ENCODE data around the gene ENDOU.

ENDOU gene

DNA sequence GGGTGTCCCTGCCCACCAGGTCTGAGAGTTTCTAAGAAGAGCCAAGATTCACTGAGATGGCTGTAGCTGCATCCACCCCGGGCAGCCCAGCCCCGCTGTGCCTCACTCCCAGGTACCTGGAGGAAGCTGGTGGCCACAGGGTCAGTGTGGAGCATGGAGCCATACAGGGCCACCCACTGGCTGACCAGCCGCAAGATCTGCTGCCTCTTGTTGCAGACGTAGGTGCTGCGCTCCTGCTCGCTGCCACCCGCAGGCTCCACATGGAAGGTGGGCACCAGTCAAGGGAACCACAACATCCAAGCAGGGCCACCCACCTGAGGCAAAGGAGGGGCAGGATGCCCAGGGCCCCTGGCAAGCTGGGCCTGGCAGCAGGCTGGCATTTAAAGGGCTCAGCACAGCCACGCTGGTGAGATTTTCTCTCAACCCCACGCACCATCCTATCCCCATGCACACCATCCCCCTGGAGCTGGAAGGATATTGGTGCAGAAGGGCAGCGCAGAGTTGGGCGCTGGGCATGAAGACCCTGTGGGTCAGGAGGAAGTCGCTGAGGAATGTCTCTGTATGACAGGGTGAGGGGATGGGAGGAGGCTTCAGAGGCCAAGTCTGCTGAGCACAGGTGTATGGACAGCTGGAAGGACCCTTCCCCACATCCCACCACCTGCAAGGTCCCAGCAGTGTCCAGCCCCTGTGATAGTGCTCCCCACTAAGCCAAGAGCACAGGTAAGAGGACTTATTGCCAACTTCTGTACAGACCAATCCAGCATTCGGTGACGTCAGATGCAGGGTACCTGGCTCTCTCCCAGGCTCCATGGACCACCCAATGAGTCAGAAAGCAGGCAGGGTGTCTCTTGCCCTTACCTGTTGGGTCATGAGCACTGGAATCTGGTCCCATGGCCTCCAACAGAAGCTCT, 22.6 kb upstream of the ENDOU start:
- no peak overlapping the region for H3K27ac ChIP-seq
- H3K36me3 ChIP-seq (ENCODE audit: insufficient read depth, low read length) = no peaks in the 10 kb centered on the region
- TF ChIP-seq POLR2AphosphoS5 (IDR thresholded peaks at IDR 0.05; ENCODE audit: borderline replicate concordance, low read depth, low read length) = no peak
- TF ChIP-seq EZH2 (IDR thresholded peaks at IDR 0.05) = no peak
- no peak for TF ChIP-seq FOXP2 (optimal IDR thresholded peaks at IDR 0.05; ENCODE audit: control extremely low read depth, extremely low read length, insufficient read depth)
- H3K9ac ChIP-seq (ENCODE audit: insufficient read length) = no peak overlapping the region
- no peak for DNase-seq (ENCODE audit: low read depth, low spot score)
- no peaks in the 10 kb centered on the region for H3K9me3 ChIP-seq (ENCODE audit: low read depth, low read length)
- no peak overlapping the region for H3K4me3 ChIP-seq

DNA sequence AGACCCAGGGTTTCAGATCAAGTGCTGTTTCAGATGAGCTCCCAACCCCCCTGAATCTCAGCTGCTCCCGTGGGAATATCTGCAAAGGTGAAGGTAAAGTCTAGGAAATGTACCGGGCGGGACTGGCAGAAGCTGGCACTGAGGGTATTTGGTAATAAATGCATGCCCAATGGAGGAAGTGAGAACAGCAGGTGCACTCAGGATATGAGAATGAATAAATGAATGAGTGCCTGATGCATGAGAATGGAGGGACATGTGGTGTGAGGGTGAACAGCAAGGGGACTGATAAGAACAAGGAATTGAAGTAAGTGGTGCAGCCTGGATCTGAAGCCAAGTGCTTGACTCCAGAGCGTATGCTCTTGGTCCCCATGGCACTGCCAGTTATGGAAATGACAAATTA, 21.8 kb upstream of the ENDOU start:
- Histone ChIP-seq H3K36me3 (ENCODE audit: insufficient read depth, low read length) (no peaks in the 10 kb centered on the region), H3K27ac (no peak overlapping the region), H3K9me3 (ENCODE audit: low read depth, low read length) (no peaks in the 10 kb centered on the region), H3K4me3 (no peak overlapping the region), H3K9ac (ENCODE audit: insufficient read length) (no peak overlapping the region)
- no peak for DNase-seq (ENCODE audit: low read depth, low spot score)
- TF ChIP-seq FOXP2 (optimal IDR thresholded peaks at IDR 0.05; ENCODE audit: control extremely low read depth, extremely low read length, insufficient read depth) (no peak), POLR2AphosphoS5 (IDR thresholded peaks at IDR 0.05; ENCODE audit: borderline replicate concordance, low read depth, low read length) (no peak), EZH2 (IDR thresholded peaks at IDR 0.05) (no peak)

DNA sequence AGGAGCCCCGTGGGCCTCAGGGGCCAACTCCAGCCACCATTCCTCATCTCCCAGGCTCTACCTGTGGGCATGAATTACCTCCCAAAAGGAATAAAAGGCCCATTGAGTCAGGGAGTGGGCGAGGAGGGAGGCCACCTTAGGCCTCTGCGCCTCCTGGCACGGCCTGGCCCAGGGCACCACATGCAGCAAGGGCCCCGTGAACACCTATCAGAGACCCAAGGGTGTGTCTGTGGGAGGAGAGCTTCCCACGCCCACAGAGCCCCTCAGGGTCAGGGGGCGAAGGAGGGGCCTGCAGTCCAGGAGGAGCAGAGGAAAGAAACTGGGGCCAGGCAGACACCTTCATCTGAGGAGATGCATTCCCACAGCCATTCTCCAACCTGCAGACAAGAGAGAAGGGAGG, 21.2 kb upstream of the ENDOU start:
- no peak for TF ChIP-seq POLR2AphosphoS5 (IDR thresholded peaks at IDR 0.05; ENCODE audit: borderline replicate concordance, low read depth, low read length)
- no peak for TF ChIP-seq EZH2 (IDR thresholded peaks at IDR 0.05)
- no peak for TF ChIP-seq FOXP2 (optimal IDR thresholded peaks at IDR 0.05; ENCODE audit: control extremely low read depth, extremely low read length, insufficient read depth)
- no peaks in the 10 kb centered on the region for H3K36me3 ChIP-seq (ENCODE audit: insufficient read depth, low read length)
- H3K27ac ChIP-seq = no peak overlapping the region
- H3K9ac ChIP-seq (ENCODE audit: insufficient read length) = no peak overlapping the region
- H3K4me3 ChIP-seq = no peak overlapping the region
- DNase-seq (ENCODE audit: low read depth, low spot score) = no peak
- no peaks in the 10 kb centered on the region for H3K9me3 ChIP-seq (ENCODE audit: low read depth, low read length)

DNA sequence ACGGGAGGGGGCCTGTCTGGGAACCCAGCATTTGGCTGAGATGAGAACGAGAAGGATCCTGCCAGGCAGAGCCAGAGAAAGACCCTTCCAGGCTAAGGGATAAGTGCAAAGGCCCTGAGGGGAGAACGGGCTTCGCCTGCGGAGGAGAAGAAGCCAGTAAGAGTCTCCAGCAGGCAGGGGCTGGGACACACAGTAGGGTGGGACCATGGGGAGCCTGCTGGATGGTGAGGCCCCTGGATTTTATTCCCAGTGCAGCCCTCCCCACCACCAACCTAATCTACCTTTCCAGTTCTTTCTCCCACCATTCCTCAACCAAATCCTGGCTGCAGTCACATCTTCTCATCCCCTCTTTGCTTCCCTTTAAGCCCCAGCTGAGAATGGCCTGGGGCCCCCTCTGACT, 20.8 kb upstream of the ENDOU start:
- H3K9me3 ChIP-seq (ENCODE audit: low read depth, low read length) = no peaks in the 10 kb centered on the region

DNA sequence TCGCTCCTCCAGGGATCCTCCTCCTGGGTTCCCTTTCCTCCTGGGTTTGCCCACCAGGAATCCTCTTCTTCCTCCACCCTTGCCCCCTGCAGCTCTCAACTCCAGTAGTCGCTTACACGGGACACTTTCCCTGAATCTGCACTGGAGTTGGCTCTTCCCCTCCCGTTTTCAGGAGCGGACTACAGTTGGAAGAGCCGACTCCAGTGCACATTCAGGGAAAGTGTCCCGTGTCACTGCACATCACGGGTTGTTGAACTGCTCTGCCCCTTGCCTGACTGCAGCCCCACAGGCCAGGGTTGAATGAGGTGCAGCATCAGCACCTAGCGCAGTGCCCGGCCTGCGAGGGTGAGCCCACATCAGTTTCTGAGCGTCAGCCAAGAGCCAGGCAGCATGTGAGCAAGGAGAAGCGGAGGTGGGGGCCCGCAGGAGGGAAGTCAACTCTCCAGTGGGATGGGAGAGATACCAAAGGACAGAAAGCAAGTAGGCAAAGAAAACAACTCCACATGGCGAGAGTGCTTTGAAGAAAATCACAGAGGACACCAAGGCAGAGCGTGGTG, 20.3 kb upstream of the ENDOU start:
- H3K9me3 ChIP-seq (ENCODE audit: low read depth, low read length) = no peaks in the 10 kb centered on the region
- no peak overlapping the region for H3K4me3 ChIP-seq
- no peak overlapping the region for H3K27ac ChIP-seq
- H3K9ac ChIP-seq (ENCODE audit: insufficient read length) = no peak overlapping the region
- DNase-seq (ENCODE audit: low read depth, low spot score) = no peak
- no peak for TF ChIP-seq POLR2AphosphoS5 (IDR thresholded peaks at IDR 0.05; ENCODE audit: borderline replicate concordance, low read depth, low read length)
- H3K36me3 ChIP-seq (ENCODE audit: insufficient read depth, low read length) = no peaks in the 10 kb centered on the region

More for the DNA sequence above, 20.8 kb upstream of the ENDOU start:
- DNase-seq (ENCODE audit: low read depth, low spot score) = no peak
- no peak for TF ChIP-seq FOXP2 (optimal IDR thresholded peaks at IDR 0.05; ENCODE audit: control extremely low read depth, extremely low read length, insufficient read depth)
- no peak for TF ChIP-seq POLR2AphosphoS5 (IDR thresholded peaks at IDR 0.05; ENCODE audit: borderline replicate concordance, low read depth, low read length)
- no peak for TF ChIP-seq EZH2 (IDR thresholded peaks at IDR 0.05)
- no peak overlapping the region for H3K4me3 ChIP-seq
- H3K27ac ChIP-seq = no peak overlapping the region
- no peaks in the 10 kb centered on the region for H3K36me3 ChIP-seq (ENCODE audit: insufficient read depth, low read length)
- no peak overlapping the region for H3K9ac ChIP-seq (ENCODE audit: insufficient read length)

DNA sequence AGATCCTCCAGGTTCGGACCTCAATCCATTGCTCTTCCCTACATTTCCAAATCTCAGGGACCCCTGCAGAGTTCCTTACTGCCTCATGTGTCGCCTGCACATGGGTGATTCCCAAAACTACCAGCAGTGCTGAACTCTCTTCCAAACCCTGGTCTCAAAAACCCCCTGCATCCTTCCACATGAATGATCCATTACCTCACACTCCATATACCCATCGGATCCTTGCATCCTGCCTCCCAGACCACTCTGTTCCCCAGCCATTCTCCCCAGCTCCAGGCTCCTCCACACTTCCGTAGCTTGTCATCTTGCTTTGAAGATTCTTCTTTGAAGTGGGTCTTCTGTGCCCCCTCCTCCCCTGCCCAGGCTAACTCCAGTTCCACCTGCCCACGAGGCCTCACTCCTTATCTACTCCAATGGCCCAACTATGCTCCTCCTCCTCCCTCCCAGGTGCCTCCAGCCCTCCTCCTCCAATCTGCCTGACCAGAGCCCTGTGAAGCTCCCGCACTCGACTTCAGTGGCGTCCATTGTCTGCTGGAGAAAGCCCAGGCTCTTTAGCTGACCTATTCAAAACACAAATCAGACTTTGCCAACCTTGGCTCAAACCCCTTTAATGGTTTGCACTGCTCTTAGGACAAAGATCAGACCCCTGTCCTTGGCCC, 19.6 kb upstream of the ENDOU start:
- no peak for TF ChIP-seq FOXP2 (optimal IDR thresholded peaks at IDR 0.05; ENCODE audit: control extremely low read depth, extremely low read length, insufficient read depth)
- TF ChIP-seq EZH2 (IDR thresholded peaks at IDR 0.05) = no peak
- TF ChIP-seq POLR2AphosphoS5 (IDR thresholded peaks at IDR 0.05; ENCODE audit: borderline replicate concordance, low read depth, low read length) = no peak
- DNase-seq (ENCODE audit: low read depth, low spot score) = no peak
- H3K36me3 ChIP-seq (ENCODE audit: insufficient read depth, low read length) = no peaks in the 10 kb centered on the region

DNA sequence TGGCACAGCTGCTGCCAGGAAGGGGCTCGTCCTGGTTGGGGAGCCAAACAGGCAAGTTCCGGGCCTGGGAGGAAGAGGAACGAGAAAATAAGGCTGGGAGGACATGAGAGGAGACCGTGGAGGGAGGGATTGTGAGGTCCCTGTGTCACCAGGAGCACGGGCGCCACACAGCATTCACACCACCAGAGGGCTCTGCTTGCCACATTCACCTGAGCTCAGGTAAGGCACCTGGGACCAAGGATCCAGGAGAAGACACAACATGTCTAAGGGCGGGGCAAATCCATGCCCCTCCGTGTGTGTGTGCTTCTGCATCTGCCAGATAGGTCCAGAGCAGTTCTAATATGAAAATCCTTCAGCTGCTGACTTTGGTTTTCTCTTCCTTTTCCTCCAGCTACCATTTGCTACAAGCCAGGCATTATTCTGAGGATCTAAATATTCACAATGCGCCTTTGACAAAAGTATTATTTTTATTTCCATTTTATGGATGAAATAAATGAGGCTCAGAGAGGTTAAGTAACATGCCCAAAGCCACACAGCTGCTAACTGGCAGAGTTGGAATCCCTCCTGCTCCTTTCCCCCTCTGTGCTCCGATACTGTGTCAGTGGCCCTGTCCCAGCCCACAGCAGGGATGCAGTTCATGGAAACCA, 18.8 kb upstream of the ENDOU start:
- DNase-seq (ENCODE audit: low read depth, low spot score) = no peak
- Histone ChIP-seq H3K36me3 (ENCODE audit: insufficient read depth, low read length) (no peaks in the 10 kb centered on the region), H3K9me3 (ENCODE audit: low read depth, low read length) (no peaks in the 10 kb centered on the region), H3K9ac (ENCODE audit: insufficient read length) (no peak overlapping the region), H3K27ac (no peak overlapping the region), H3K4me3 (no peak overlapping the region)
- TF ChIP-seq FOXP2 (optimal IDR thresholded peaks at IDR 0.05; ENCODE audit: control extremely low read depth, extremely low read length, insufficient read depth) = no peak
- TF ChIP-seq POLR2AphosphoS5 (IDR thresholded peaks at IDR 0.05; ENCODE audit: borderline replicate concordance, low read depth, low read length) = no peak
- no peak for TF ChIP-seq EZH2 (IDR thresholded peaks at IDR 0.05)

More for the DNA sequence above, 19.6 kb upstream of the ENDOU start:
- Histone ChIP-seq H3K4me3 (no peak overlapping the region), H3K27ac (no peak overlapping the region), H3K9ac (ENCODE audit: insufficient read length) (no peak overlapping the region), H3K9me3 (ENCODE audit: low read depth, low read length) (no peaks in the 10 kb centered on the region)

DNA sequence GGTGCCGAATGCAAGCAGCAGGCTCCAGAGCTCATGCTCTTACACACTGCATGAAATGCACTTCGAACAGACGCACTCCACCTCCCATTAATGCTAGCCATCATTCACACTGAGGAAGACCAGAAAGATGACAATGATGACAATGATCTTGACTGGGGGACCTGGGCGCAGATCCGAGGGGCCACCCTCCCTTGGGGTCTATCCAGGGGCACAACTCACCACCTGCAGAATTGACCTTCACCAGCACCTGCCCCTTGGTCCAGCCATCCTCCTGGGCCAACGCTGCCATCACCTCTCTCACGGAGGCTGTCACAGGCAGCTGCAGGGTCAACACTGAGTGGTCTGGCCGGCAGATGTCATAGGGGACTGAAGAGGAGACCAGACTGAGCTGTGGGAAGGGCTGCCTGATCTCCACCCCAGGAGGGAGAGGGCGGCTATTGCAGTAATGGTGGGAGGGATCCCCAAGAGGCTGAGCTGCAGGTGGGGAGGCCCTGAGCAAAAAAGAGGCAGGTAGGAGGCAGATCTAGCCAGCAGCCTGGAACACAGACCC, 18.1 kb upstream of the ENDOU start:
- DNase-seq (ENCODE audit: low read depth, low spot score) = no peak
- no peak for TF ChIP-seq FOXP2 (optimal IDR thresholded peaks at IDR 0.05; ENCODE audit: control extremely low read depth, extremely low read length, insufficient read depth)
- TF ChIP-seq EZH2 (IDR thresholded peaks at IDR 0.05) = no peak
- TF ChIP-seq POLR2AphosphoS5 (IDR thresholded peaks at IDR 0.05; ENCODE audit: borderline replicate concordance, low read depth, low read length) = no peak
- H3K4me3 ChIP-seq = no peak overlapping the region

More for the DNA sequence above, 18.1 kb upstream of the ENDOU start:
- no peak overlapping the region for H3K9ac ChIP-seq (ENCODE audit: insufficient read length)
- H3K9me3 ChIP-seq (ENCODE audit: low read depth, low read length) = no peaks in the 10 kb centered on the region
- H3K36me3 ChIP-seq (ENCODE audit: insufficient read depth, low read length) = no peaks in the 10 kb centered on the region
- H3K27ac ChIP-seq = no peak overlapping the region
